Keratinocyte (primary cell): ENCODE measurements around the gene RSPRY1.

Source experiments
- CTCF ChIP-seq, 3 experiments: IDR thresholded peaks in 1 of 3; conservative IDR thresholded peaks in 1 of 3; optimal IDR thresholded peaks in 1 of 3; 2 replicates in 2 of 3; 3 replicates in 1 of 3; pipeline versions ENCODE3 to v1.5.1; 2011; ENCODE audit warnings: low read length in 3 of 3, mild to moderate bottlenecking in 3 of 3, moderate library complexity in 2 of 3, control low read depth in 1 of 3, inconsistent platforms in 1 of 3; ENCODE audit not compliant: insufficient read depth in 2 of 3; ENCODE audit errors: extremely low read depth in 1 of 3
- EZH2 ChIP-seq: IDR thresholded peaks from one replicate; pipeline ENCODE4 v1.6.1; 2012; ENCODE audit warnings: inconsistent platforms, mild to moderate bottlenecking, low read length, moderate library complexity

DNA sequence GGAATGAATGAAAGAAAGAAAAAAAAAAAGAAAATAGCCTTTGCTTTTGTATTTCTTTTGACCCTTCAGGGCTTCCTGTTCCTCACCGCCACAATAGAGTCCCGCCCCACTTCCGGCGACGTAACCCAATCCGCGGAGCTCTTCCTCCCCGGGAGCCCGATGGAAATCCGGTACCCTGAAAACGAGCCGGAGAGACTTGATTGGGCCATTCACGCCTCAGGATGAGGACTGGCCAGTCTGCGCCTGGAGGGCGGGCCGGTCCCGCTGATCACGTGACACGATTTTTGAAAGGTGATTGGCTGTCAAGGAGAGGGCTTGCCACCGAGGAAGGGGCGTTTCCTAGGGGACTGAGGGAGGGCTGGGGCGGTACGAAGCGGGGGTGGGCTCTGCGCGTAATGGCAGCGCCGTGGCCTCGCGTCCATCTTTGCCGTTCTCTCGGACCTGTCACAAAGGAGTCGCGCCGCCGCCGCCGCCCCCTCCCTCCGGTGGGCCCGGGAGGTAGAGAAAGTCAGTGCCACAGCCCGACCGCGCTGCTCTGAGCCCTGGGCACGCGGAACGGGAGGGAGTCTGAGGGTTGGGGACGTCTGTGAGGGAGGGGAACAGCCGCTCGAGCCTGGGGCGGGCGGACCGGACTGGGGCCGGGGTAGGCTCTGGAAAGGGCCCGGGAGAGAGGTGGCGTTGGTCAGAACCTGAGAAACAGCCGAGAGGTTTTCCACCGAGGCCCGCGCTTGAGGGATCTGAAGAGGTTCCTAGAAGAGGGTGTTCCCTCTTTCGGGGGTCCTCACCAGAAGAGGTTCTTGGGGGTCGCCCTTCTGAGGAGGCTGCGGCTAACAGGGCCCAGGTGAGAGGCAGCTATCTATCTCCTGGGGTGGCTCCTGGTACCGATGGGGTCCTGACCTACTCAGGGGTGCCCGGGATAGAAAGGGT, at the start of gene RSPRY1, which contains the start of gene PSME3IP1:
- TF ChIP-seq CTCF (optimal IDR thresholded peaks at IDR 0.05 in 1 of 3, IDR thresholded peaks at IDR 0.05 in 1 of 3, conservative IDR thresholded peaks at IDR 0.05 in 1 of 3; ENCODE audit: extremely low read depth in 1 of 3, insufficient read depth in 2 of 3, low read length in 3 of 3) (no peak), EZH2 (no peak)
